PC-9 (cell line): ENCODE data around the gene ARHGAP10.

Source experiments
- EZH2 ChIP-seq: fragments of 200-600 bp; sonication (generic); IDR thresholded peaks from 2 replicates; pipeline ENCODE4 v1.8.0; 2017; ENCODE audit warnings: antibody characterized with exemption, low read depth
- TF ChIP-seq, protein P1 (sequence below): fragments of 200-600 bp; sonication (generic); conservative IDR thresholded peaks from 2 replicates; pipeline ENCODE4 v1.6.1; 2017; ENCODE audit warnings: mixed run types, antibody characterized with exemption, mild to moderate bottlenecking, moderate library complexity

DNA sequence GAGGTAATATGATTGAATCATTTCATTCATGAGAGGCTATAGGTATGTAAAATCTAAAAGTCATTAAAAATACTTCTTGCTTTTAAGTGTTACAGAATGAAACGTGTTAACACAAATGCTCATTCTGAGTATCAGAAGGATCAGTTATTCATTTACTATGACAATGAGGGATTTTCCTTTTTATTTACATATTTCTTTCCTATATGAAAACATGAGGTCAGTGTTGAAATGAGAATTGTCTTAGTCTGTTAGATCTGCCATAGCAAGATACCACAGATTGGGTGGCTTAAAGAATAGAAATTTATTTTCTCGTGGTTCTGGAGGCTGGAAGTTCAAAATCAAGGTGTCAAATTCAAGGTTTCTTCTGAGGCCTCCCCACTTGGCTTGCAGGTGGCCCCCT is 181.2 kb downstream of the ARHGAP10 start:
- TF ChIP-seq, protein P1, sequence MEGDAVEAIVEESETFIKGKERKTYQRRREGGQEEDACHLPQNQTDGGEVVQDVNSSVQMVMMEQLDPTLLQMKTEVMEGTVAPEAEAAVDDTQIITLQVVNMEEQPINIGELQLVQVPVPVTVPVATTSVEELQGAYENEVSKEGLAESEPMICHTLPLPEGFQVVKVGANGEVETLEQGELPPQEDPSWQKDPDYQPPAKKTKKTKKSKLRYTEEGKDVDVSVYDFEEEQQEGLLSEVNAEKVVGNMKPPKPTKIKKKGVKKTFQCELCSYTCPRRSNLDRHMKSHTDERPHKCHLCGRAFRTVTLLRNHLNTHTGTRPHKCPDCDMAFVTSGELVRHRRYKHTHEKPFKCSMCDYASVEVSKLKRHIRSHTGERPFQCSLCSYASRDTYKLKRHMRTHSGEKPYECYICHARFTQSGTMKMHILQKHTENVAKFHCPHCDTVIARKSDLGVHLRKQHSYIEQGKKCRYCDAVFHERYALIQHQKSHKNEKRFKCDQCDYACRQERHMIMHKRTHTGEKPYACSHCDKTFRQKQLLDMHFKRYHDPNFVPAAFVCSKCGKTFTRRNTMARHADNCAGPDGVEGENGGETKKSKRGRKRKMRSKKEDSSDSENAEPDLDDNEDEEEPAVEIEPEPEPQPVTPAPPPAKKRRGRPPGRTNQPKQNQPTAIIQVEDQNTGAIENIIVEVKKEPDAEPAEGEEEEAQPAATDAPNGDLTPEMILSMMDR, result no peak
- TF ChIP-seq EZH2, result no peak
